Glutamatergic neuron (in vitro differentiated cells): ENCODE measurements around the gene SHISA5. TPM values are rescaled to one million over a fixed set of nuclear protein-coding genes. Genes with fewer than 3 reads are reported as not detected.

ENCODE experiments used
- DNase-seq: peaks from one replicate; pipeline ENCODE4 v3.0.0; 2022
- H3K27ac Mint-ChIP-seq: one replicate; pipeline ENCODE4 v1.8.0; 2020; ENCODE audit warnings: mild to moderate bottlenecking, mixed read lengths, inconsistent platforms; ENCODE audit not compliant: unreplicated experiment
- H3K27me3 Mint-ChIP-seq: one replicate; pipeline ENCODE4 v1.8.0; 2020; ENCODE audit warnings: mild to moderate bottlenecking, moderate library complexity, mixed read lengths, inconsistent platforms; ENCODE audit not compliant: unreplicated experiment
- H3K36me3 Mint-ChIP-seq: one replicate; pipeline ENCODE4 v1.8.0; 2020; ENCODE audit warnings: mild to moderate bottlenecking, mixed read lengths, inconsistent platforms; ENCODE audit not compliant: unreplicated experiment
- H3K4me1 Mint-ChIP-seq: one replicate; pipeline ENCODE4 v1.8.0; 2020; ENCODE audit warnings: mild to moderate bottlenecking, low read depth, mixed read lengths, inconsistent platforms; ENCODE audit not compliant: unreplicated experiment
- H3K4me3 Mint-ChIP-seq: one replicate; pipeline ENCODE4 v1.8.0; 2020; ENCODE audit warnings: mild to moderate bottlenecking, mixed read lengths, inconsistent platforms; ENCODE audit not compliant: unreplicated experiment
- H3K9me3 Mint-ChIP-seq: one replicate; pipeline ENCODE4 v1.8.0; 2020; ENCODE audit warnings: mild to moderate bottlenecking, moderate library complexity, mixed read lengths, inconsistent platforms; ENCODE audit not compliant: unreplicated experiment
- CTCF ChIP-seq: fragments of 200-600 bp; sonication (generic); IDR thresholded peaks from one replicate; pipeline ENCODE4 v1.5.0; 2021; ENCODE audit not compliant: partially characterized antibody, unreplicated experiment
- total RNA-seq: library from RNA; stranded (reverse); fragmentation: NEBNext Ultra II Directional; extraction: Animal tissue kit (Norgen Biotek cat#: 25700); gene quantifications from one replicate; pipeline ENCODE4 v1.2.1, GENCODE V29; 2021; ENCODE audit not compliant: unreplicated experiment

SHISA5 gene
- total RNA-seq, 1 donor from 2014 or later: 261 TPM

- no peak for DNase-seq
- no peak for TF ChIP-seq CTCF
- peaks cover 13% of the 10 kb centered on the region for H3K27me3 Mint-ChIP-seq
- no peak overlapping the region for H3K4me3 Mint-ChIP-seq
- peaks cover 9% of the 10 kb centered on the region for H3K9me3 Mint-ChIP-seq
- H3K36me3 Mint-ChIP-seq: no peaks in the 10 kb centered on the region
- H3K4me1 Mint-ChIP-seq: peaks cover 3% of the 10 kb centered on the region
- no peak overlapping the region for H3K27ac Mint-ChIP-seq
Measured at GRCh38 chr3:48432411-48433371, 71.3 kb downstream of the SHISA5 start.

GRCh38 chr3:48431224-48432029 is 72.5 kb downstream of the SHISA5 start:
- peak overlapping the region; percentile 80 for H3K4me3 Mint-ChIP-seq
- H3K27ac Mint-ChIP-seq: peak overlapping the region; percentile 41
- H3K9me3 Mint-ChIP-seq: peaks cover 11% of the 10 kb centered on the region
- TF ChIP-seq CTCF: no peak
- H3K4me1 Mint-ChIP-seq: peaks cover 12% of the 10 kb centered on the region
- H3K27me3 Mint-ChIP-seq: peaks cover 18% of the 10 kb centered on the region
- no peak for DNase-seq
- no peaks in the 10 kb centered on the region for H3K36me3 Mint-ChIP-seq

- no peak for TF ChIP-seq CTCF
Measured at GRCh38 chr3:48430708-48431101, 73.3 kb downstream of the SHISA5 start.

GRCh38 chr3:48429960-48430707 is 73.8 kb downstream of the SHISA5 start, which contains the start of gene PLXNB1:
Gene PLXNB1 (minus strand): TSS chr3:48430086. CDS start chr3:48424611, 5,475 bp downstream.
- Mint-ChIP-seq H3K9me3 (peaks cover 11% of the 10 kb centered on the region), H3K27me3 (peaks cover 18% of the 10 kb centered on the region), H3K36me3 (no peaks in the 10 kb centered on the region), H3K27ac (peak within 1 kb of the TSS; percentile 73), H3K4me1 (peaks cover 16% of the 10 kb centered on the region), H3K4me3 (peak within 1 kb of the TSS; percentile 80)
- DNase-seq: peak; percentile 47
- no peak for TF ChIP-seq CTCF

More at GRCh38 chr3:48430708-48431101, 73.3 kb downstream of the SHISA5 start:
- no peak overlapping the region for H3K27ac Mint-ChIP-seq
- peaks cover 13% of the 10 kb centered on the region for H3K4me1 Mint-ChIP-seq
- peaks cover 11% of the 10 kb centered on the region for H3K9me3 Mint-ChIP-seq
- peak overlapping the region; percentile 80 for H3K4me3 Mint-ChIP-seq
- DNase-seq: no peak
- H3K27me3 Mint-ChIP-seq: peaks cover 18% of the 10 kb centered on the region
- H3K36me3 Mint-ChIP-seq: no peaks in the 10 kb centered on the region
